Measurements from ENCODE around the gene C11orf68. TPM values are rescaled to one million over a fixed set of nuclear protein-coding genes. Genes with fewer than 3 reads are reported as not detected.
A peak's percentile ranks its signal among the peaks of the same experiment; 100 is the strongest.

C11orf68 gene
- total and polyA plus RNA-seq, 9 of the 15 experiments (the other 6 are each of a cell fraction or from before 2014, with no cell fraction given) = 3.6 to 35.9 (median 12.8) TPM

GRCh38 chr11:65919141-65919572 lies 295 bp upstream of the C11orf68 start, which contains the start of gene DRAP1 (continued):
- TF ChIP-seq POLR2G (IDR thresholded peaks at IDR 0.05; ENCODE audit: low read depth, low read length) = peak; percentile 78
- peak; percentile 60; the same call in 1 of the 2 replicates for TF ChIP-seq SIN3B (IDR thresholded peaks at IDR 0.05; ENCODE audit: low read depth)
- no peak for TF ChIP-seq POLR2AphosphoS5 (IDR thresholded peaks at IDR 0.05; ENCODE audit: control insufficient read depth, insufficient read depth, low read depth, low read length)
- TF ChIP-seq BHLHE40 (IDR thresholded peaks at IDR 0.05; ENCODE audit: low read length) = peak; percentile 45; the same call in 1 of the 2 replicates
- peak; percentile 52; the same call in 1 of the 2 replicates for TF ChIP-seq PHF8 (IDR thresholded peaks at IDR 0.05; ENCODE audit: borderline replicate concordance, low read length)
- peak; percentile 35; the same call in 1 of the 2 replicates for TF ChIP-seq CHD2 (IDR thresholded peaks at IDR 0.05; ENCODE audit: low read depth, low read length)
- TF ChIP-seq BRCA1 (IDR thresholded peaks at IDR 0.05) = no peak
- no peak for TF ChIP-seq BRCA1 (CRISPR knock-in tag; IDR thresholded peaks at IDR 0.05)
- TF ChIP-seq ZNF57 (CRISPR knock-in tag; IDR thresholded peaks at IDR 0.05) = no peak
- TF ChIP-seq ESRRA (IDR thresholded peaks at IDR 0.05; ENCODE audit: borderline replicate concordance, low read depth) = peak; percentile 88; the same call in 1 of the 2 replicates
- no peak for TF ChIP-seq CHD7 (IDR thresholded peaks at IDR 0.05; ENCODE audit: low read depth, low read length)
- no peak for TF ChIP-seq ZNF23 (CRISPR knock-in tag; IDR thresholded peaks at IDR 0.05)
- TF ChIP-seq RNF2 (IDR thresholded peaks at IDR 0.05) = peak; percentile 99
- TF ChIP-seq TBP (optimal IDR thresholded peaks at IDR 0.05; ENCODE audit: low read depth, low read length) = peak; percentile 67
- TF ChIP-seq KDM2B (CRISPR knock-in tag; IDR thresholded peaks at IDR 0.05) = peak; percentile 65; the same call in 1 of the 2 replicates
- peak; percentile 39; the same call in 1 of the 2 replicates for TF ChIP-seq CBX5 (IDR thresholded peaks at IDR 0.05; ENCODE audit: borderline replicate concordance, low read depth)
- peak; percentile 19 for TF ChIP-seq MEIS2 (IDR thresholded peaks at IDR 0.05; ENCODE audit: partially characterized antibody)
- TF ChIP-seq ZBED1 (IDR thresholded peaks at IDR 0.05) = peak; percentile 68; the same call in 1 of the 2 replicates
